Kidney tubule cell (primary cell): Measurements from ENCODE around the gene CCDC146.
A peak's percentile ranks its signal among the peaks of the same experiment; 100 is the strongest.
"Not testable (repeated sequence)": the region's sequence is repeated elsewhere in the genome, so short reads cannot be mapped to it uniquely, and the experiment has no call there.

ENCODE experiments used
- DNase-seq: peaks from one replicate; pipeline ENCODE4 v3.0.0-alpha.2; 2018; ENCODE audit warnings: low spot score

The CCDC146 gene

GRCh38 chr7:77140291-77140690, 17.9 kb downstream of the CCDC146 start:
- DNase-seq = not testable (repeated sequence)

- not testable (repeated sequence) for DNase-seq
Observed at GRCh38 chr7:77152232-77152631, 29.8 kb downstream of the CCDC146 start.

GRCh38 chr7:77154917-77155464, 32.6 kb downstream of the CCDC146 start:
- not testable (repeated sequence) for DNase-seq

- DNase-seq = peak; percentile 49
Observed at GRCh38 chr7:77155601-77156377, 33.4 kb downstream of the CCDC146 start.

- not testable (repeated sequence) for DNase-seq
Observed at GRCh38 chr7:77157034-77157433, 34.6 kb downstream of the CCDC146 start.

GRCh38 chr7:77157446-77157845, 35.0 kb downstream of the CCDC146 start:
- DNase-seq = peak; percentile 4

- not testable (repeated sequence) for DNase-seq
Observed at GRCh38 chr7:77171073-77171472, 48.7 kb downstream of the CCDC146 start.

- not testable (repeated sequence) for DNase-seq
Observed at GRCh38 chr7:77172437-77173172, 50.2 kb downstream of the CCDC146 start.

- DNase-seq = not testable (repeated sequence)
Observed at GRCh38 chr7:77174418-77174817, 52.0 kb downstream of the CCDC146 start.

- not testable (repeated sequence) for DNase-seq
Observed at GRCh38 chr7:77175274-77175800, 52.9 kb downstream of the CCDC146 start.

GRCh38 chr7:77177321-77177904, 55.0 kb downstream of the CCDC146 start:
- not testable (repeated sequence) for DNase-seq

- DNase-seq = not testable (repeated sequence)
Observed at GRCh38 chr7:77178024-77178423, 55.6 kb downstream of the CCDC146 start.

GRCh38 chr7:77181015-77181595, 58.7 kb downstream of the CCDC146 start:
- no peak for DNase-seq

GRCh38 chr7:77181734-77182133, 59.3 kb downstream of the CCDC146 start:
- no peak for DNase-seq

GRCh38 chr7:77182261-77182660, 59.8 kb downstream of the CCDC146 start:
- DNase-seq = no peak

- DNase-seq = no peak
Observed at GRCh38 chr7:77184463-77184862, 62.0 kb downstream of the CCDC146 start.

GRCh38 chr7:77184990-77185389, 62.6 kb downstream of the CCDC146 start:
- no peak for DNase-seq

- no peak for DNase-seq
Observed at GRCh38 chr7:77185866-77186265, 63.5 kb downstream of the CCDC146 start.

- no peak for DNase-seq
Observed at GRCh38 chr7:77188731-77189437, 66.5 kb downstream of the CCDC146 start.

GRCh38 chr7:77197141-77197540, 74.7 kb downstream of the CCDC146 start:
- DNase-seq = no peak
